ENCODE results near the gene FAAH. TPM values are rescaled to one million over a fixed set of nuclear protein-coding genes. Genes with fewer than 3 reads are reported as not detected.

FAAH gene
- total RNA-seq, 1 donor from 2014 or later, result 14.1 TPM

- no peaks in the 10 kb centered on the region for H3K9me3 Mint-ChIP-seq (ENCODE audit: low read depth)
These were observed 11.1 kb downstream of the FAAH start for GRCh38 chr1:46405197-46405555.

GRCh38 chr1:46405724-46406123 lies 11.6 kb downstream of the FAAH start:
- H3K36me3 Mint-ChIP-seq (ENCODE audit: low read depth), result peaks cover 2% of the 10 kb centered on the region
- no peak overlapping the region for H3K27ac Mint-ChIP-seq (ENCODE audit: unreplicated experiment)
- no peaks in the 10 kb centered on the region for H3K27me3 Mint-ChIP-seq (ENCODE audit: low read depth)
- H3K4me3 Mint-ChIP-seq (ENCODE audit: unreplicated experiment), result no peak overlapping the region
- peaks cover 13% of the 10 kb centered on the region for H3K4me1 Mint-ChIP-seq (ENCODE audit: low read depth)
- TF ChIP-seq CTCF (IDR thresholded peaks at IDR 0.05), result no peak
- no peaks in the 10 kb centered on the region for H3K9me3 Mint-ChIP-seq (ENCODE audit: low read depth)
- no peak for DNase-seq (ENCODE audit: low spot score)

More at GRCh38 chr1:46405197-46405555, 11.1 kb downstream of the FAAH start:
- Mint-ChIP-seq H3K27ac (ENCODE audit: unreplicated experiment) (no peak overlapping the region), H3K4me1 (ENCODE audit: low read depth) (peaks cover 13% of the 10 kb centered on the region), H3K27me3 (ENCODE audit: low read depth) (no peaks in the 10 kb centered on the region), H3K36me3 (ENCODE audit: low read depth) (peaks cover 2% of the 10 kb centered on the region), H3K4me3 (ENCODE audit: unreplicated experiment) (no peak overlapping the region)
- TF ChIP-seq CTCF (IDR thresholded peaks at IDR 0.05), result no peak
- DNase-seq (ENCODE audit: low spot score), result no peak

GRCh38 chr1:46406881-46407608 lies 12.9 kb downstream of the FAAH start:
- H3K36me3 Mint-ChIP-seq (ENCODE audit: low read depth), result peaks cover 2% of the 10 kb centered on the region
- H3K4me1 Mint-ChIP-seq (ENCODE audit: low read depth), result peaks cover 15% of the 10 kb centered on the region
- H3K4me3 Mint-ChIP-seq (ENCODE audit: unreplicated experiment), result peak overlapping the region; percentile 69
- no peak for TF ChIP-seq CTCF (IDR thresholded peaks at IDR 0.05)
- H3K9me3 Mint-ChIP-seq (ENCODE audit: low read depth), result no peaks in the 10 kb centered on the region
- DNase-seq (ENCODE audit: low spot score), result no peak
- H3K27ac Mint-ChIP-seq (ENCODE audit: unreplicated experiment), result no peak overlapping the region
- no peaks in the 10 kb centered on the region for H3K27me3 Mint-ChIP-seq (ENCODE audit: low read depth)

GRCh38 chr1:46407636-46408035 lies 13.5 kb downstream of the FAAH start:
- no peak for TF ChIP-seq CTCF (IDR thresholded peaks at IDR 0.05)
- Mint-ChIP-seq H3K36me3 (ENCODE audit: low read depth) (peaks cover 5% of the 10 kb centered on the region), H3K9me3 (ENCODE audit: low read depth) (no peaks in the 10 kb centered on the region), H3K27me3 (ENCODE audit: low read depth) (no peaks in the 10 kb centered on the region), H3K4me1 (ENCODE audit: low read depth) (peaks cover 12% of the 10 kb centered on the region), H3K4me3 (ENCODE audit: unreplicated experiment) (no peak overlapping the region), H3K27ac (ENCODE audit: unreplicated experiment) (no peak overlapping the region)
- DNase-seq (ENCODE audit: low spot score), result no peak

- Mint-ChIP-seq H3K4me1 (ENCODE audit: low read depth) (peaks cover 10% of the 10 kb centered on the region), H3K27ac (ENCODE audit: unreplicated experiment) (no peak overlapping the region), H3K36me3 (ENCODE audit: low read depth) (peaks cover 5% of the 10 kb centered on the region), H3K9me3 (ENCODE audit: low read depth) (no peaks in the 10 kb centered on the region), H3K4me3 (ENCODE audit: unreplicated experiment) (no peak overlapping the region), H3K27me3 (ENCODE audit: low read depth) (no peaks in the 10 kb centered on the region)
- TF ChIP-seq CTCF (IDR thresholded peaks at IDR 0.05), result no peak
- DNase-seq (ENCODE audit: low spot score), result no peak
These were observed 14.4 kb downstream of the FAAH start for GRCh38 chr1:46408356-46409062.
